NT2/D1 (cell line): Measurements from ENCODE around the gene LSMEM2.

ENCODE experiments used
- SUZ12 ChIP-seq: IDR thresholded peaks from 2 replicates; pipeline ENCODE4 v1.6.1; 2011; ENCODE audit not compliant: insufficient read length, insufficient read depth; ENCODE audit errors: extremely low read depth
- YY1 ChIP-seq: IDR thresholded peaks from 2 replicates; pipeline ENCODE4 v1.6.1; 2011; ENCODE audit not compliant: insufficient read length, insufficient read depth
- ZNF274 ChIP-seq: IDR thresholded peaks from 2 replicates; pipeline ENCODE4 v1.6.1; 2011; ENCODE audit warnings: mild to moderate bottlenecking, low read depth, low read length

- TF ChIP-seq SUZ12 (no peak), ZNF274 (no peak), YY1 (no peak)
Observed at GRCh38 chr3:50275141-50275995, 3.5 kb upstream of the LSMEM2 start.
